SU-DHL-6 (cell line): ENCODE results near the gene KIF12.

Source experiments
- CTCF ChIP-seq: fragments of 200-600 bp; sonication (generic); IDR thresholded peaks from one replicate; pipeline ENCODE4 v1.5.1; 2017; ENCODE audit warnings: antibody characterized with exemption, mild to moderate bottlenecking, low read length, moderate library complexity; ENCODE audit not compliant: insufficient read depth, poor library complexity, severe bottlenecking
- EZH2phosphoT487 ChIP-seq: fragments of 200-600 bp; sonication (generic), shearing (Covaris generic); conservative IDR thresholded peaks from 2 replicates; pipeline ENCODE4 v1.6.1; 2018; ENCODE audit warnings: mild to moderate bottlenecking, antibody characterized with exemption, low read length, moderate library complexity, mixed read lengths

- no peak for TF ChIP-seq CTCF
- no peak for TF ChIP-seq EZH2phosphoT487
Measured at GRCh38 chr9:114132550-114132918, 33.4 kb upstream of the KIF12 start.
